Erythroblast (primary cell): ENCODE results near the gene C1orf52.

ENCODE experiments used
- GATA1 ChIP-seq: IDR thresholded peaks from 2 replicates; pipeline ENCODE4 v1.6.1; 2011; ENCODE audit warnings: low read depth, mild to moderate bottlenecking, control low read depth, low read length, moderate library complexity
- POLR2A ChIP-seq: IDR thresholded peaks from 2 replicates; pipeline ENCODE4 v1.6.1; 2011; ENCODE audit warnings: mild to moderate bottlenecking, low read length

GRCh38 chr1:85244271-85245061, 15.0 kb downstream of the C1orf52 start:
- TF ChIP-seq POLR2A (no peak), GATA1 (no peak)
